ENCODE data around the gene PRMT9. TPM values are rescaled to one million over a fixed set of nuclear protein-coding genes. Genes with fewer than 3 reads are reported as not detected.

PRMT9 gene
- total and polyA plus RNA-seq, 2 of the 13 experiments (the other 11 are each of a cell fraction or from before 2014, with no cell fraction given), result 4.0 to 9.7 TPM

- H3K4me3 ChIP-seq (replicated peaks in 1 of 3; ENCODE audit: insufficient read depth in 1 of 3, low read depth in 2 of 3, low read length in 3 of 3), result no peak overlapping the region
- H3K36me3 ChIP-seq (replicated peaks in 1 of 2; ENCODE audit: control insufficient read depth in 1 of 2, insufficient read depth in 2 of 2, low read length in 2 of 2), result no peaks in the 10 kb centered on the region
- no peaks in the 10 kb centered on the region for H3K79me2 ChIP-seq (ENCODE audit: insufficient read depth, low read length)
- BruUV-seq (replicated peaks), result no TSS peak
- H3K27ac ChIP-seq (ENCODE audit: extremely low read length, insufficient read depth, low read length), result no peak overlapping the region
- ChIA-PET CTCF (ENCODE audit: low intra/inter-chr PET ratio, low total read pairs) (interaction anchor here (1.8 to 3.1 kb wide), 3 partner anchors 71 to 429 kb away, joined by 5 to 30 read pairs (median 21); no protein-coding TSS in a partner anchor), POLR2A (no interaction called here)
- in situ Hi-C loops (cut with HindIII; ENCODE audit: extremely low pct_ligation_motif_present, low pct_unique_long_range_greater_than_20kb), result loop anchor here (10.0 to 25.0 kb wide), 2 partner anchors 436 to 578 kb away; no protein-coding TSS in a partner anchor
- peak; percentile 70 for ATAC-seq
- H3K4me2 ChIP-seq (ENCODE audit: low read depth, low read length), result no peak overlapping the region
- FAIRE-seq, result peak; percentile 73
- DNase-seq (ENCODE audit: low spot score), result peak; percentile 31
- 36% methylated on average over 12 of the region's 12 CpGs for WGBS (ENCODE audit: low lambda C conversion rate)
- no peak overlapping the region for H3K9ac ChIP-seq (ENCODE audit: insufficient read depth, low read depth, low read length)
- H2AFZ ChIP-seq (ENCODE audit: low read length), result no peak overlapping the region
- intact Hi-C loops (cut with micrococcal nuclease; ENCODE audit: unreplicated experiment), result loop anchor here (1.0 to 5.0 kb wide), 4 partner anchors 72 to 571 kb away; no protein-coding TSS in a partner anchor
- H3K4me1 ChIP-seq (ENCODE audit: insufficient read depth, low read length), result no peaks in the 10 kb centered on the region
- H3K27me3 ChIP-seq (ENCODE audit: control insufficient read depth in 1 of 2, insufficient read depth in 2 of 2, low read length in 2 of 2), result no peaks in the 10 kb centered on the region
- TF ChIP-seq GZF1 (CRISPR knock-in tag; IDR thresholded peaks at IDR 0.05) (no peak), STAG1 (CRISPR knock-in tag; IDR thresholded peaks at IDR 0.05) (peak; percentile 85), ZSCAN5A (CRISPR knock-in tag; IDR thresholded peaks at IDR 0.05; ENCODE audit: borderline replicate concordance) (no peak), RAD21 (CRISPR knock-in tag; IDR thresholded peaks at IDR 0.05) (peak; percentile 51; the same call in 1 of the 2 replicates), SMC3 (IDR thresholded peaks at IDR 0.05; ENCODE audit: low read length) (peak; percentile 73), CTCF (CRISPR knock-in tag; IDR thresholded peaks at IDR 0.05) (peak; percentile 76)
- no peaks in the 10 kb centered on the region for H4K20me1 ChIP-seq (ENCODE audit: insufficient read depth, low read length)
- H3K9me3 ChIP-seq (ENCODE audit: low read length), result no peaks in the 10 kb centered on the region
Measured at GRCh38 chr4:147590249-147590920, 93.6 kb downstream of the PRMT9 start.

Measured in HepG2 (cell line).